ENCODE measurements around the gene MAPRE3. TPM values are rescaled to one million over a fixed set of nuclear protein-coding genes. Genes with fewer than 3 reads are reported as not detected.
A peak's percentile ranks its signal among the peaks of the same experiment; 100 is the strongest.

MAPRE3 gene
- total RNA-seq, 2 experiments from 2014 or later = 1.00 to 1.3 TPM

DNA sequence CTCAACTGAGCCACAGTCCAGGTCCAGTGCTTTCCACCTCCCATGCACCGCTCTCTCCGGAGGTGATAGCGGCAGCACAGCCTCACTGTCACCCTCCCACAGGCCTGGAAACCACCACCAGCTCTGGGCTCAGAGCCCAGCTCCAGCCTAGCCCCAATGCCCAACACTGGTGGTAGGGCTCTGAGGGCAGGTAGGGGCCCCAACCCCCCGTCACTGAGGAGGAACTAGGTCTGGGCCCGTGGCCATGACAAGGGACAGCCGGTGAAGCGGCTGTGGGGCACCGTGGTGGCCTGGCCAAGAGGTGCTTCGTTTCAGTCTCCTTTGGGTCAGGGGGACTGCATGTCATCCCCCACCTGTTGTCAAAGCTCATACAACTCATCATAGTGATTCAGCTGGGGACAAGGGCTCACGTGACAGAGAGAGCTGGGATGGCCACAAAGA, 56.8 kb downstream of the MAPRE3 start:
- Mint-ChIP-seq H3K36me3 (ENCODE audit: low read depth) (peaks cover 15% of the 10 kb centered on the region), H3K27me3 (no peaks in the 10 kb centered on the region), H3K4me1 (peaks cover 31% of the 10 kb centered on the region), H3K27ac (no peak overlapping the region), H3K4me3 (no peak overlapping the region), H3K9me3 (no peaks in the 10 kb centered on the region)
- POLR2A ChIA-PET = no interaction called here
- CTCF ChIA-PET = interaction anchor here (2.0 kb wide), 1 partner anchor 10 kb away, joined by 5 read pairs; no protein-coding TSS in a partner anchor
- no peak for DNase-seq

DNA sequence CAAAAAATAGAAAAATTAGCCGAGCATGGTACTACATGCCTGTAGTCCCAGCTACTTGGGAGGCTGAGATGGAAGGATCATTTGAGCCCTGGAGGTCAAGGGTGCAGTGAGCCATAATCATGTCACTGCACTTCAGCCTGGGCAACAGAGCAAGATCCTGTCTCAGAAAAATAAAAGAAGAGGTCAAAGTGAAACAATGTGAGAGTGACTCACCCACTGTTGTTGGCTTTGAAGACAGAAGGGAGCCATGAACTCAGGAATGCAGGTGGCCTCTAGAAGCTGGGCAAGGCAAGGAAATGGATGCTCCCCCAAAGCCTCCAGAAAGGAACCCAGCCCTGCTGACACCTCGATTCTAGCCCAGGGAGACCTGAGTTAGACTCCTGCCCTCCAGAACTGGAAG, 58.6 kb downstream of the MAPRE3 start:
- Mint-ChIP-seq H3K4me3 (no peak overlapping the region), H3K4me1 (peaks cover 41% of the 10 kb centered on the region), H3K36me3 (ENCODE audit: low read depth) (peaks cover 20% of the 10 kb centered on the region), H3K27me3 (no peaks in the 10 kb centered on the region), H3K27ac (no peak overlapping the region), H3K9me3 (no peaks in the 10 kb centered on the region)
- DNase-seq = no peak
- POLR2A ChIA-PET = no interaction called here
- CTCF ChIA-PET = interaction anchor here (0.9 to 1.1 kb wide), 2 partner anchors 12 to 182 kb away, joined by 3 read pairs; no protein-coding TSS in a partner anchor

DNA sequence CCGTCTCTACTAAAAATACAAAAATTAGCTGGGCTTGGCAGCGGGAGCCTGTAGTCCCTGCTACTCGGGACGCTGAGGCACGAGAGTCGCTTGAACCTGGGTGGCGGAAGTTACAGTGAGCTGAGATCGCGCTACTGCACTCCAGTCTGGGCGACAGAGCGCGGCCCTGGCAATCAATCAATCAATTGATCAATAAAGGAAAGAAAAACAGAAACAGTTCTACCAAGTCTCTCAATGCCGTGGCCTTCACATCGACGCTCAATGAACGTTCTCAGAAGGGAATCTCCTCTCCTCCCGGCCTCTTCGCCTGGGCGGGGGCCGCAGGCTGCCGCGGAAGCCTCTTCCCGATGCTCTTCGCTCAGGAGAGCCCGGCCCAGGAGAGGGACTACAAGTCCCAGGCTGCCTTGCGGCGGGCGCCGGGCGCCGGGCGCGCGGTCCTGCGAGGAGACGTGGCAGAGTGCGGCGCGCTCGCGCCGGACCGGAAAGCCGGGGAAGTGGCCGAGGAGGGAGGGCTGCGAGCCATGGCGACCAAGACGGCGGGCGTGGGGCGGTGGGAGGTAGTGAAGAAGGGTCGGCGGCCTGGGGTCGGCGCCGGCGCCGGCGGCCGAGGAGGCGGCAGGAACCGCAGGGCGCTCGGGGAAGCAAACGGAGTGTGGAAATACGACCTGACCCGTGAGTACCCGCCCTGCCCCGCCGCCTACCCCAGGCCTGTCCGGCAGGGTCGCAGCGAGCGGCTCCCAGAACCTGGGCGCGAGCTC, 62.2 kb downstream of the MAPRE3 start, which contains the start of gene TMEM214:
TMEM214 (plus strand) TSS at position 471 of the 758 bp plus-strand sequence; CDS start at position 522, 51 bp downstream.
- no peaks in the 10 kb centered on the region for H3K9me3 Mint-ChIP-seq
- H3K27me3 Mint-ChIP-seq = no peaks in the 10 kb centered on the region
- DNase-seq = peak; percentile 82
- H3K4me3 Mint-ChIP-seq = peak within 1 kb of the TSS; percentile 91
- H3K27ac Mint-ChIP-seq = peak within 1 kb of the TSS; percentile 90
- POLR2A ChIA-PET = no interaction called here
- CTCF ChIA-PET = interaction anchor here (0.7 to 2.4 kb wide), 4 partner anchors 17 to 56 kb away, joined by 3 to 8 read pairs (median 4); partner anchors contain the start of gene AGBL5
- H3K4me1 Mint-ChIP-seq = peaks cover 56% of the 10 kb centered on the region
- peaks cover 43% of the 10 kb centered on the region for H3K36me3 Mint-ChIP-seq (ENCODE audit: low read depth)

DNA sequence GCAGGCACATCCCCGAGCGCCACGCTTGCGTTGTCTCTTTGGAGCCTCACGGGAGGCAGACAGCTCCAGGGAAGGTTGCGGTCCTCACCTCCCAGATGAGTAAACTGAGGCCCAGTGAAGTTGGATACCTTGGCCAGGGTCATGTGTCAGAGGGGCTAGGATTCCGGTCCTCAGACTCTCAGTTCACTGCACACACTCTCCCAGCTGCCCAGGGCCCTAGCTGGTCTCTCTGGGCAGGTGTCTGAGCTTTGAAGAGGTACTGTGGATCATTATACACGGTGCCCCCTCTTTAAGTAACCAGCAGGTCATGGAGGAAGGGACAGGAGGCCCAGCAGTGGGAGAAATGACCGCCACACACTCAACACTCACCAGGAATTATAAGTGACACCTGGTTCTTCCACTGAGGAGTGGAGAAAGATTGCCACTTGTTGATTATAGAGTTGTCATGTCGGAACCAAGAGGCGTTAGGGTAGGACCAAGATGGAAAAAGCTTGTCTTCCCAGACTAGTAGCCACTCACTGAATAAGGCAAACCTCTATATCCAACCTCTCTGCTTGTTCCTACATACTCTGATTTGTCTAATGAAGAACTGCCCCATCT, 62.9 kb downstream of the MAPRE3 start:
- H3K9me3 Mint-ChIP-seq = no peaks in the 10 kb centered on the region
- H3K4me1 Mint-ChIP-seq = peaks cover 52% of the 10 kb centered on the region
- H3K4me3 Mint-ChIP-seq = peak overlapping the region; percentile 91
- H3K27me3 Mint-ChIP-seq = no peaks in the 10 kb centered on the region
- DNase-seq = no peak
- POLR2A ChIA-PET = interaction anchor here (0.5 to 1.3 kb wide), 2 partner anchors 17 to 254 kb away, joined by 3 to 4 read pairs; no protein-coding TSS in a partner anchor
- H3K27ac Mint-ChIP-seq = peak overlapping the region; percentile 90
- CTCF ChIA-PET = interaction anchor here (0.6 to 3.9 kb wide), 7 partner anchors 10 to 270 kb away, joined by 3 to 11 read pairs (median 4); partner anchors contain the start of gene AGBL5
- H3K36me3 Mint-ChIP-seq (ENCODE audit: low read depth) = peaks cover 43% of the 10 kb centered on the region

DNA sequence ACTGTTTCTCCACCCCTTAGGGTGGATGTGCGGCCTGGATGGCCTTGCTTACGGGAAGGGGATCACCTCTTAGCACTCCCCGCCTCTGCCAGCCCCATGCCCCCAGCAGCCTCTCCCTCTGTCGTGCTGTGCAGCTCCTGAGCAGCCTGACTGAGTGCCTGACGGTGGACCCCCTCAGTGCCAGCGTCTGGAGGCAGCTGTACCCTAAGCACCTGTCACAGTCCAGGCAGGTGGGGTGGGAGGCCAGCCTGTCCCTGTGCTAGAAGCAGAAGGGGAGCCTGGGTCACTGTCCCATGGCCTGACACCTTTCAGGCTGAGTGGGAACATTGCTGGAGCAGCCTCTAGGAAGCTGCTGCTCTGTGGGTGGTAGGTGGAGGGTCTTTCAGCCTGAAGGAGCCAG, 67.6 kb downstream of the MAPRE3 start:
- peaks cover 50% of the 10 kb centered on the region for H3K36me3 Mint-ChIP-seq (ENCODE audit: low read depth)
- peaks cover 27% of the 10 kb centered on the region for H3K4me1 Mint-ChIP-seq
- ChIA-PET POLR2A (no interaction called here), CTCF (interaction anchor here (1.0 to 4.3 kb wide), 3 partner anchors 12 to 330 kb away, joined by 3 to 29 read pairs (median 6); partner anchors contain the start of gene AGBL5)
- H3K27ac Mint-ChIP-seq = no peak overlapping the region
- no peak overlapping the region for H3K4me3 Mint-ChIP-seq
- H3K9me3 Mint-ChIP-seq = no peaks in the 10 kb centered on the region
- DNase-seq = no peak
- no peaks in the 10 kb centered on the region for H3K27me3 Mint-ChIP-seq

DNA sequence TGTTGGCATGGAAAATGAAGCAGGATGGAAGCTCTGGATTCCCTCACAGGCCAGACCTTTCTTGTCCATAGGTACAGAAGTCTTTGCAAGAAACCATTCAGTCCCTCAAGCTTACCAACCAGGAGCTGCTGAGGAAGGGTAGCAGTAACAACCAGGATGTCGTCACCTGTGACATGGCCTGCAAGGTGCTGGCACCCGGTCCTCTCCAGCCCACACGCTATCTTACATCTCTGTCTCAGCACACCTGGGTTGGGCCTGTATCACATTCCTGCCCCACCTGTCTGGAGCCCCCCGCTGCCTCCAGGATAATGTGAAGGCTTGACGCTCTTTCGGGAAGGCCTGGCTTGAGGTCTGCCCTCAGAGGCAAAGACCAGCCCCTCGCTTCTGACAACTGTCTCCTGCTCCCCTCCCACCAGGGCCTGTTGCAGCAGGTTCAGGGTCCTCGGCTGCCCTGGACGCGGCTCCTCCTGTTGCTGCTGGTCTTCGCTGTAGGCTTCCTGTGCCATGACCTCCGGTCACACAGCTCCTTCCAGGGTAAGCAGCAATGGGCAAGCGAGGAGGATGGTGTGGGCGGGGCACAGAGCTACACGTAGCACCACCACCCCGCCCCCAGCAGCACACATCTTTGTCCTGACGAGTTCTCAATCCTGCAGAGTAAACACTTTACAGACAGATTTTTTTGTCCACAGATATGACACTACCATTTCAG, 68.3 kb downstream of the MAPRE3 start:
- H3K4me3 Mint-ChIP-seq = no peak overlapping the region
- peak overlapping the region; percentile 62 for H3K27ac Mint-ChIP-seq
- H3K9me3 Mint-ChIP-seq = no peaks in the 10 kb centered on the region
- peaks cover 22% of the 10 kb centered on the region for H3K4me1 Mint-ChIP-seq
- ChIA-PET CTCF (interaction anchor here (0.6 to 4.3 kb wide), 4 partner anchors 12 to 79 kb away, joined by 3 to 29 read pairs (median 5); partner anchors contain the start of gene AGBL5), POLR2A (interaction anchor here (1.0 kb wide), 1 partner anchor 13 kb away, joined by 3 read pairs; the partner anchor contains the start of gene AGBL5)
- H3K36me3 Mint-ChIP-seq (ENCODE audit: low read depth) = peaks cover 48% of the 10 kb centered on the region
- no peak for DNase-seq
- no peaks in the 10 kb centered on the region for H3K27me3 Mint-ChIP-seq

DNA sequence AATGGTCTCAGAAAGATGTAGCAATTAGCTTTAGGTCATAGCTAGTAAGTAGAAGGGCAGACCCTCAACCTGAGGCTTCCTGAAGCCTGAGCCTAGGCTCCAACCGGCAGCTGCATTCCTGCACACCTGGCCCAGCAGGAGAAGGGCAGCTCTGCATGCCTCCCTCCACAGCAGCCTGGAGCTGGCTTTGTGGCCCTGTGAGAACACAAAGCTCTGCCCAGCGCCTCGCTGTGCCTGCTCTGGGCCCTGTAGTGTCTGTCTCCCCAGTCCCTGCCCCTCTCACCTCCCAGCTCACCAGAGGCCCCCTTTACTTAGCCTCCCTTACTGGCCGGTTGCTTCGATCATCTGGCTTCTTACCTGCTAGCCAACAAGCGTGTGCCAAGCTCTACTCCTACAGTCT, 69.0 kb downstream of the MAPRE3 start:
- H3K4me3 Mint-ChIP-seq = no peak overlapping the region
- H3K4me1 Mint-ChIP-seq = peaks cover 16% of the 10 kb centered on the region
- no peak overlapping the region for H3K27ac Mint-ChIP-seq
- DNase-seq = no peak
- no peaks in the 10 kb centered on the region for H3K27me3 Mint-ChIP-seq
- peaks cover 42% of the 10 kb centered on the region for H3K36me3 Mint-ChIP-seq (ENCODE audit: low read depth)
- no peaks in the 10 kb centered on the region for H3K9me3 Mint-ChIP-seq
- ChIA-PET CTCF (interaction anchor here (0.5 to 4.3 kb wide), 5 partner anchors 11 to 253 kb away, joined by 3 to 29 read pairs (median 4); partner anchors contain the start of gene AGBL5), POLR2A (interaction anchor here (0.5 to 1.0 kb wide), 2 partner anchors 12 to 23 kb away, joined by 3 read pairs; partner anchors contain the start of gene AGBL5)

DNA sequence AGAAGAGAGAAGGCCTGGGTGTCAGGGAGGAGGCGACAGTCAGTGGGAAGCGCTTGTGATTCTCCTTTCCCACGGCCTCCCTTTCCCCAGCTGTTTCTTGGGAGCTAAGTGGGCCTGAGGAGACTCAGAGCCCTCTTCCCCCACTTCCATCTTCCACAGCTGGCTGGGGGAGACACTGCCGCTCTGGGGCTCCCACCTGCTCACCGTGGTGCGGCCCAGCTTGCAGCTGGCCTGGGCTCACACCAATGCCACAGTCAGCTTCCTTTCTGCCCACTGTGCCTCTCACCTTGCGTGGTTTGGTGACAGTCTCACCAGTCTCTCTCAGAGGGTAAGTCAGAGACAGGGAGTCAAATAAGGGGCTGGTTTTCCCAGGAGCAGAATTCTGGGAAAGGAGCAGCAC, 69.4 kb downstream of the MAPRE3 start:
- Mint-ChIP-seq H3K9me3 (no peaks in the 10 kb centered on the region), H3K36me3 (ENCODE audit: low read depth) (peaks cover 43% of the 10 kb centered on the region), H3K4me1 (peaks cover 13% of the 10 kb centered on the region), H3K27ac (no peak overlapping the region), H3K4me3 (no peak overlapping the region), H3K27me3 (no peaks in the 10 kb centered on the region)
- DNase-seq = no peak
- CTCF ChIA-PET = interaction anchor here (0.5 to 4.3 kb wide), 5 partner anchors 10 to 253 kb away, joined by 3 to 29 read pairs (median 4); partner anchors contain the start of gene AGBL5
- POLR2A ChIA-PET = no interaction called here

DNA sequence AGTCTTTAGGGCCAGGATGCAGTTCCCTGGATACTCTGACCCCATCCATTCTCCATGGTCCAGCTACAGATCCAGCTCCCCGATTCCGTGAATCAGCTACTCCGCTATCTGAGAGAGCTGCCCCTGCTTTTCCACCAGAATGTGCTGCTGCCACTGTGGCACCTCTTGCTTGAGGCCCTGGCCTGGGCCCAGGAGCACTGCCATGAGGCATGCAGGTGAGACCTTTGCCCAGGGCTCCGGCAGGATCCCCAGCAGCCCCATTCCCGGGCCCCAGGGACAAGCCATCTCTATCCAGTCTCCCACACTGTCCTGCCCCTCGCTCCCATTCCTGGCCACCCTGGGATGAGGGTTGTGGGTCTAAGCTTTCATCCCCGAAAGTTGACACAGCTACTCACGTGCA, 69.8 kb downstream of the MAPRE3 start:
- POLR2A ChIA-PET = no interaction called here
- Mint-ChIP-seq H3K9me3 (no peaks in the 10 kb centered on the region), H3K36me3 (ENCODE audit: low read depth) (peaks cover 39% of the 10 kb centered on the region), H3K4me3 (no peak overlapping the region), H3K27me3 (no peaks in the 10 kb centered on the region), H3K4me1 (peaks cover 9% of the 10 kb centered on the region), H3K27ac (no peak overlapping the region)
- DNase-seq = no peak
- CTCF ChIA-PET = interaction anchor here (1.2 to 4.3 kb wide), 2 partner anchors 10 to 13 kb away, joined by 4 to 29 read pairs; partner anchors contain the start of gene AGBL5

DNA sequence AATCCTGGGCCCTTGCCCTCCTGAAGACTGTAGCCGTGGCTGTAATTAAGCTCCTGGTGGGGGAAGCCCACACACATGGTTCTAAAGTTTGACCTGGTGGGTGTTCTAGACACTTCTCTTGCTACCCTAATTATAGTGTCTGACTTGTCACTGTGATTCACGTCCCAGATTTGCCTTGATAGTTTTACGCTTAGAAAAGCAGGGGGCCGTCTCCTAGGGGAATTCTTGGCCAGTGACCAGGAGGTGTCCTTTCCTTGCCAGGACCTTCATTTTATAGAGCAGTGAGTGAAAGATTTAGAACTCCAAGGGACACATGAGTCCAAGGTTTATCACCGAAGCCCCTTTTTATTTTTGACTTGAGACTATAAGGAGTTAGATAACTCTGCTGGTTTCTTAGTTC, 71.3 kb downstream of the MAPRE3 start:
- H3K27ac Mint-ChIP-seq = no peak overlapping the region
- peaks cover 30% of the 10 kb centered on the region for H3K36me3 Mint-ChIP-seq (ENCODE audit: low read depth)
- no peaks in the 10 kb centered on the region for H3K9me3 Mint-ChIP-seq
- DNase-seq = no peak
- no peak overlapping the region for H3K4me3 Mint-ChIP-seq
- H3K4me1 Mint-ChIP-seq = peaks cover 5% of the 10 kb centered on the region
- ChIA-PET POLR2A (no interaction called here), CTCF (interaction anchor here (0.6 kb wide), 1 partner anchor 25 kb away, joined by 5 read pairs; no protein-coding TSS in a partner anchor)
- H3K27me3 Mint-ChIP-seq = no peaks in the 10 kb centered on the region

DNA sequence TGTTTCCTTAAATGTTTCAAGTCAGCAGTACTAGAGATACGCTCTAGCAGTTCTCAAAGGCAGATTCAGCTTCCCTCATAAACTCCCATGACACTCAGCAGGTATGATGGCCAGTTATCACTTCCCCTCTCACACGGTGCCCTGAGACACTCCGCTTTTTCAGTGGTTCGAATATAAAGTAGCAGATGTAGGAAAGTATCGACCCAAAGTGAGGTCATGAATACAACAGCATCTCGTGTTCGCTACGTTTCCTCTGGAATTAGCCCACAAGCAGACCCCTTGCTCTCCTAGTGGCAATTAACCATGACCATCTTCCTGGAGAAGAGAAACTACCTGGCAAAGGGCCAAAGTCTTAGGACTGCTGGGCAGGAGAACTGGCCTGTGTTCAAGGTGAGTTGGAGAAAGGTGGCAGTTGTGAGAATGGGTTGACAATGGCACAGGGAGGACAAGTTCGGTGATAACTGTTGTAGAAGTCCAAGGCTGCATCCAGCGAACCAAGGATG, 71.8 kb downstream of the MAPRE3 start:
- Mint-ChIP-seq H3K4me3 (no peak overlapping the region), H3K4me1 (peaks cover 5% of the 10 kb centered on the region), H3K36me3 (ENCODE audit: low read depth) (peaks cover 28% of the 10 kb centered on the region), H3K27me3 (no peaks in the 10 kb centered on the region), H3K27ac (no peak overlapping the region), H3K9me3 (no peaks in the 10 kb centered on the region)
- ChIA-PET POLR2A (no interaction called here), CTCF (interaction anchor here (0.6 kb wide), 1 partner anchor 26 kb away, joined by 5 read pairs; no protein-coding TSS in a partner anchor)
- DNase-seq = no peak

Measured in activated CD4-positive, alpha-beta T cell treated with anti-CD3 and anti-CD28 coated beads, Interleukin-2, amount 10 ng/mL, durations not matched to agents 7 days and 5 days (primary cell).